Measurements from ENCODE around the gene FAM83G.

The FAM83G gene

GRCh38 chr17:18978050-18978449 lies 26.5 kb downstream of the FAM83G start:
- DNase-seq: no peak

GRCh38 chr17:18977646-18978045 lies 26.9 kb downstream of the FAM83G start:
- no peak for TF ChIP-seq GATA1 (IDR thresholded peaks at IDR 0.05; ENCODE audit: low read depth, low read length)
- TF ChIP-seq POLR2A (IDR thresholded peaks at IDR 0.05; ENCODE audit: low read length): no peak
- peak; percentile 13 to 30 for DNase-seq

More at GRCh38 chr17:18978050-18978449, 26.5 kb downstream of the FAM83G start:
- TF ChIP-seq POLR2A (IDR thresholded peaks at IDR 0.05; ENCODE audit: low read length): no peak
- TF ChIP-seq GATA1 (IDR thresholded peaks at IDR 0.05; ENCODE audit: low read depth, low read length): no peak

GRCh38 chr17:18977021-18977420 lies 27.5 kb downstream of the FAM83G start:
- DNase-seq: no peak

GRCh38 chr17:18976201-18976600 lies 28.4 kb downstream of the FAM83G start:
- DNase-seq: no peak
- TF ChIP-seq POLR2A (IDR thresholded peaks at IDR 0.05; ENCODE audit: low read length) (no peak), GATA1 (IDR thresholded peaks at IDR 0.05; ENCODE audit: low read depth, low read length) (no peak)

More at GRCh38 chr17:18977021-18977420, 27.5 kb downstream of the FAM83G start:
- no peak for TF ChIP-seq GATA1 (IDR thresholded peaks at IDR 0.05; ENCODE audit: low read depth, low read length)
- TF ChIP-seq POLR2A (IDR thresholded peaks at IDR 0.05; ENCODE audit: low read length): no peak

- no peak for DNase-seq
- no peak for TF ChIP-seq POLR2A (IDR thresholded peaks at IDR 0.05; ENCODE audit: low read length)
- no peak for TF ChIP-seq GATA1 (IDR thresholded peaks at IDR 0.05; ENCODE audit: low read depth, low read length)
Measured at GRCh38 chr17:18975597-18975996, 29.0 kb downstream of the FAM83G start.

- no peak for DNase-seq
- TF ChIP-seq GATA1 (IDR thresholded peaks at IDR 0.05; ENCODE audit: low read depth, low read length) (no peak), POLR2A (IDR thresholded peaks at IDR 0.05; ENCODE audit: low read length) (no peak)
Measured at GRCh38 chr17:18974407-18975149, 30.0 kb downstream of the FAM83G start.

GRCh38 chr17:18971801-18972200 lies 32.8 kb downstream of the FAM83G start:
- TF ChIP-seq GATA1 (IDR thresholded peaks at IDR 0.05; ENCODE audit: low read depth, low read length) (no peak), POLR2A (IDR thresholded peaks at IDR 0.05; ENCODE audit: low read length) (no peak)
- no peak for DNase-seq

DNA sequence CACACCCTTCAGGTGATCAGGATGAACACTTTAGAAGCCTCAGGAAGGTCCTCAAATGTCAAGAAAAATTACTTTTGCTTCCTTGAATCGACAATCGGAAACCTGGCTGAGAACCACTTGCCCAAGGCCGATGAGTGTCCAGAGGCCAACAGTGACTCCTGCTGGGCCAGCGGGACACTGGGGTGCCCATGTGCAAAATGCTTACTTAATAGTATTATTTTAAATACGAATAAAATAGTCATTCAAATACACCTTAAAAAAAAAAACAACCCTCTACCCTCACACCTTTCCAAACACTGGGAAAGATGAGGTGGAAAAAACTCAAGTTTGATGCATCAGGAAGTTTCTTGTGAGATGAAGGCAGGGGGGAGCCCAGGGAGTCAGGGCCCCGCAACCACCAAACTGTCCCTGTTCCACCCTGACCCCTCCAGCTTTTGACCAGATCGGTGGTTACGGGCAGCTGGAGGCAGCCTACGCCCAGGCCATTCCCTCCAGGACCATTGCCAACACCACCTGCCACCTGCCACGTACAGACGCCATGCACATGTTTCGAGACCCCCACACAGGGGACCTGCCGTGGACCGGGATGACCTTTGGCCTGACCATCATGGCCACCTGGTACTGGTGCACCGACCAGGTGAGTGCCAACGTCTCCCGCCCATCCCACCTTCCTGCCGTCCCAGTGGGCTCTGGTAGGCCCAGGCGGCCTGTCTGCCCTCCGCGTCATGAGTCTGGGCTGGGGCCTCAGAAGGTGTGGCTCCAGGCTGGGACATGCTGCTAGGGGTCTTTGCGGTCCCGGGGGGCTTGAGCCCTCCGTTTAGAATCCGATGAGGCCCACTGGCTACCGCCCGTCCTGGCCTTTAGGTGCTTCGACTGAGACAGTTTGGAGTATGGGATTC lies 33.7 kb downstream of the FAM83G start:
- no peak for DNase-seq
- no peak for TF ChIP-seq POLR2A (IDR thresholded peaks at IDR 0.05; ENCODE audit: low read length)
- no peak for TF ChIP-seq GATA1 (IDR thresholded peaks at IDR 0.05; ENCODE audit: low read depth, low read length)

- TF ChIP-seq GATA1 (IDR thresholded peaks at IDR 0.05; ENCODE audit: low read depth, low read length): no peak
- TF ChIP-seq POLR2A (IDR thresholded peaks at IDR 0.05; ENCODE audit: low read length): no peak
- peak; percentile 12 to 48 for DNase-seq
Measured at GRCh38 chr17:18968945-18969887, 35.3 kb downstream of the FAM83G start.

DNA sequence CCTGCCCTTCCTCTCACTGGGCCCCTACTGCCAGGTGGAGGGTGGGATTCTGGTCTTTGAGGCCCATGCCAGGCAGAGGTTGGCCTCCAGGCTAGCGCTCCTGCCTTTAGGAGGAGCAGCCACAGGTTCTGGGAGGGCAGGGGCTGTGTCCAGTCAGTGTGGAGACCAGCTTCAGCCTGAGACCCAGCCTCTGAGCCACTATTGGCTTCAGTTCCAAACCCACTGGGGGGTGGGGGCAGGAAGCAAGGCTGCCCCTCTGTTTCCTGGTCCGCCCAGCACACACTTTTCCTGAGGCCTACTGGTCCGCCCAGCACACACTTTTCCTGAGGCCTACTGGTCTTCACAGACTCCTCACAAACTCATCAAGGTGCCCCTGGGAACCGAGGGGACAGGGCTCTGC lies 36.2 kb downstream of the FAM83G start:
- DNase-seq: no peak

GRCh38 chr17:18967916-18968315 lies 36.6 kb downstream of the FAM83G start:
- DNase-seq: no peak
- TF ChIP-seq GATA1 (IDR thresholded peaks at IDR 0.05; ENCODE audit: low read depth, low read length) (no peak), POLR2A (IDR thresholded peaks at IDR 0.05; ENCODE audit: low read length) (no peak)

More for the DNA sequence above, 36.2 kb downstream of the FAM83G start:
- TF ChIP-seq GATA1 (IDR thresholded peaks at IDR 0.05; ENCODE audit: low read depth, low read length) (no peak), POLR2A (IDR thresholded peaks at IDR 0.05; ENCODE audit: low read length) (no peak)

- TF ChIP-seq GATA1 (IDR thresholded peaks at IDR 0.05; ENCODE audit: low read depth, low read length): no peak
- no peak for TF ChIP-seq POLR2A (IDR thresholded peaks at IDR 0.05; ENCODE audit: low read length)
Measured at GRCh38 chr17:18966831-18967624, 37.5 kb downstream of the FAM83G start.

More at GRCh38 chr17:18966831-18967624, 37.5 kb downstream of the FAM83G start:
- DNase-seq: no peak
